ENCODE results near the gene ADAMTS17.
"Not testable (repeated sequence)": the region's sequence is repeated elsewhere in the genome, so short reads cannot be mapped to it uniquely, and the experiment has no call there.

DNA sequence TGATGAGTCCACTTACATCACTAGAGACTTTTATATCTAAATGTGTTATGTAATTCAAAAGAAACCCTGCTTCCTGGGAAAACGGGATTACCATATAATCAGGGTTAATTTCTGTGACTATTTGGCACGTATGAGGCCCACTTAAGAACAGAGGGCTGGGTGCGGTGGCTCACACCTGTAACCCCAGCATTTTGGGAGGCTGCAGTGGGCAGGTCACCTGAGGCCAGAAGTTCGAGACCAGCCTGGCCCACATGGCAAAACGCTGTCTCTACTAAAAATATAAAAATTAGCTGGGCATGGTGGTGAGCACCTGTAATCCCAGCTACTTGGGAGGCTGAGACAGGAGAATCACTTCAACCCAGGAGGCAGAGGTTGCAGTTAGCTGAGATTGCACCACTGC lies 361.9 kb downstream of the ADAMTS17 start:
- TF ChIP-seq, protein P1, sequence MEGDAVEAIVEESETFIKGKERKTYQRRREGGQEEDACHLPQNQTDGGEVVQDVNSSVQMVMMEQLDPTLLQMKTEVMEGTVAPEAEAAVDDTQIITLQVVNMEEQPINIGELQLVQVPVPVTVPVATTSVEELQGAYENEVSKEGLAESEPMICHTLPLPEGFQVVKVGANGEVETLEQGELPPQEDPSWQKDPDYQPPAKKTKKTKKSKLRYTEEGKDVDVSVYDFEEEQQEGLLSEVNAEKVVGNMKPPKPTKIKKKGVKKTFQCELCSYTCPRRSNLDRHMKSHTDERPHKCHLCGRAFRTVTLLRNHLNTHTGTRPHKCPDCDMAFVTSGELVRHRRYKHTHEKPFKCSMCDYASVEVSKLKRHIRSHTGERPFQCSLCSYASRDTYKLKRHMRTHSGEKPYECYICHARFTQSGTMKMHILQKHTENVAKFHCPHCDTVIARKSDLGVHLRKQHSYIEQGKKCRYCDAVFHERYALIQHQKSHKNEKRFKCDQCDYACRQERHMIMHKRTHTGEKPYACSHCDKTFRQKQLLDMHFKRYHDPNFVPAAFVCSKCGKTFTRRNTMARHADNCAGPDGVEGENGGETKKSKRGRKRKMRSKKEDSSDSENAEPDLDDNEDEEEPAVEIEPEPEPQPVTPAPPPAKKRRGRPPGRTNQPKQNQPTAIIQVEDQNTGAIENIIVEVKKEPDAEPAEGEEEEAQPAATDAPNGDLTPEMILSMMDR (IDR thresholded peaks at IDR 0.05): not testable (repeated sequence)
- not testable (repeated sequence) for TF ChIP-seq POLR2A (IDR thresholded peaks at IDR 0.05)

Measured in heart left ventricle (tissue), 13 donors.